ENCODE results near the gene ZBTB44. TPM values are rescaled to one million over a fixed set of nuclear protein-coding genes. Genes with fewer than 3 reads are reported as not detected.

ZBTB44 gene
- total RNA-seq, 2 donors from 2014 or later: 27.7 to 48.5 TPM

DNA sequence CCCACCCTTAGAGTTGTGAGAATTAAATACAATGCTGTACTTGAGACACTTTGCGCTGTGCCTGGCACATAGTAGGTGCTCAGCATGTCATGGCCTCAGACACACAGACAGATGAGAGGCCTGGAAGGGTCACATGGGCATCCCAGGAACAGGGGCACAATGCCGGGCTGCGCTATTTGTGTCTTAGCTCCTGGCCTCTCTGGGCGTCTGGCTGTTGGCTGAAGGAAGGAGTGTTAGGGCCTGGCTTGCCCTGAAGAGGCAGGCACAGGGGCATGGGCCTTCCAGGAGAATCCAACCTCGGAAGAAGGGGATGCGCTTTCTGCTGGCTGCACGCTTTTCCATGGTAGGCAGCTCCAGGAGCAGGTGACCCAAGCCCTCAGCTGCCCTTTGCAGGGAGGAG, 113.7 kb downstream of the ZBTB44 start:
- no peaks in the 10 kb centered on the region for H3K4me1 ChIP-seq

DNA sequence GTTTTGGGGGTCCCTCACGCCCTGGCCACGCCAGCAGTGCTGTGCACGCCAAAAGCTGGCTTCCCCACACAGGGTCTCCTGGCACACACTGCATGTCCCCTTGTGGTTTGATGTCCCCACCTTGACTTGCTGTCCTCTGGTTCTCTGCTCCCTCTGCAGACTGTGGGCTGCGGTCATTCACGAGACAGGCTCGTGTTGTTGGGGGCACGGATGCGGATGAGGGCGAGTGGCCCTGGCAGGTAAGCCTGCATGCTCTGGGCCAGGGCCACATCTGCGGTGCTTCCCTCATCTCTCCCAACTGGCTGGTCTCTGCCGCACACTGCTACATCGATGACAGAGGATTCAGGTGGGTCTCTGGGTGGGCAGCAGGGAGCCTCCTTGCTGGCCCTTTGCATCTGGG, 114.9 kb downstream of the ZBTB44 start:
- DNase-seq (ENCODE audit: low spot score): no peak
- no peak overlapping the region for H3K4me3 ChIP-seq
- no peaks in the 10 kb centered on the region for H3K36me3 ChIP-seq
- no peaks in the 10 kb centered on the region for H3K27me3 ChIP-seq
- TF ChIP-seq, protein P1, sequence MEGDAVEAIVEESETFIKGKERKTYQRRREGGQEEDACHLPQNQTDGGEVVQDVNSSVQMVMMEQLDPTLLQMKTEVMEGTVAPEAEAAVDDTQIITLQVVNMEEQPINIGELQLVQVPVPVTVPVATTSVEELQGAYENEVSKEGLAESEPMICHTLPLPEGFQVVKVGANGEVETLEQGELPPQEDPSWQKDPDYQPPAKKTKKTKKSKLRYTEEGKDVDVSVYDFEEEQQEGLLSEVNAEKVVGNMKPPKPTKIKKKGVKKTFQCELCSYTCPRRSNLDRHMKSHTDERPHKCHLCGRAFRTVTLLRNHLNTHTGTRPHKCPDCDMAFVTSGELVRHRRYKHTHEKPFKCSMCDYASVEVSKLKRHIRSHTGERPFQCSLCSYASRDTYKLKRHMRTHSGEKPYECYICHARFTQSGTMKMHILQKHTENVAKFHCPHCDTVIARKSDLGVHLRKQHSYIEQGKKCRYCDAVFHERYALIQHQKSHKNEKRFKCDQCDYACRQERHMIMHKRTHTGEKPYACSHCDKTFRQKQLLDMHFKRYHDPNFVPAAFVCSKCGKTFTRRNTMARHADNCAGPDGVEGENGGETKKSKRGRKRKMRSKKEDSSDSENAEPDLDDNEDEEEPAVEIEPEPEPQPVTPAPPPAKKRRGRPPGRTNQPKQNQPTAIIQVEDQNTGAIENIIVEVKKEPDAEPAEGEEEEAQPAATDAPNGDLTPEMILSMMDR (IDR thresholded peaks at IDR 0.05): no peak
- no peak overlapping the region for H3K27ac ChIP-seq
- H3K9me3 ChIP-seq: no peaks in the 10 kb centered on the region
- H3K4me1 ChIP-seq: no peaks in the 10 kb centered on the region

More for the DNA sequence above, 113.7 kb downstream of the ZBTB44 start:
- no peak for DNase-seq (ENCODE audit: low spot score)
- Histone ChIP-seq H3K27me3 (no peaks in the 10 kb centered on the region), H3K9me3 (no peaks in the 10 kb centered on the region), H3K4me3 (no peak overlapping the region), H3K27ac (no peak overlapping the region), H3K36me3 (no peaks in the 10 kb centered on the region)
- TF ChIP-seq, protein P1 (IDR thresholded peaks at IDR 0.05): no peak

DNA sequence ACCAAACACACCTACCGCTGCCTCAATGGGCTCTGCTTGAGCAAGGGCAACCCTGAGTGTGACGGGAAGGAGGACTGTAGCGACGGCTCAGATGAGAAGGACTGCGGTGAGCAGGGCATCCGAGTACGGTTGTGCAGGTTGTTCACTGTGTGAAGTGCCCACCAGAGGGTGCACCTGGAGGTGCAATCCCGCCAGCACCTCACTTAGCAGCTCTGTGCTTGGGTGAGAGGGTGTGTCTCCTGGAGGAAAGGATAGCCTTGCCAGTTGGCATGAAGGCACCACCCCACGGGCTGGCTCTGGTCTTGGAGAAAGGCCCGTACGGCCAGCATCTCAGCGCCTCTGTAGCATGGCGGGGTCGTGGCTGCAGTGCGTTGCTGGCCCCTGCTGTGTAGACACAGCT, 115.8 kb downstream of the ZBTB44 start:
- H3K9me3 ChIP-seq: no peaks in the 10 kb centered on the region
- no peaks in the 10 kb centered on the region for H3K27me3 ChIP-seq
- H3K27ac ChIP-seq: no peak overlapping the region
- no peaks in the 10 kb centered on the region for H3K36me3 ChIP-seq
- H3K4me3 ChIP-seq: no peak overlapping the region
- TF ChIP-seq, protein P1 (IDR thresholded peaks at IDR 0.05): no peak
- H3K4me1 ChIP-seq: no peaks in the 10 kb centered on the region
- DNase-seq (ENCODE audit: low spot score): no peak

- Histone ChIP-seq H3K36me3 (no peaks in the 10 kb centered on the region), H3K27me3 (no peaks in the 10 kb centered on the region), H3K27ac (no peak overlapping the region), H3K9me3 (no peaks in the 10 kb centered on the region), H3K4me1 (no peaks in the 10 kb centered on the region), H3K4me3 (no peak overlapping the region)
- no peak for DNase-seq (ENCODE audit: low spot score)
- TF ChIP-seq, protein P1 (IDR thresholded peaks at IDR 0.05): no peak
Observed at GRCh38 chr11:130198292-130198691, 116.4 kb downstream of the ZBTB44 start.

- TF ChIP-seq, protein P1 (IDR thresholded peaks at IDR 0.05): no peak
- Histone ChIP-seq H3K36me3 (no peaks in the 10 kb centered on the region), H3K9me3 (no peaks in the 10 kb centered on the region), H3K4me3 (no peak overlapping the region), H3K27ac (no peak overlapping the region), H3K4me1 (no peaks in the 10 kb centered on the region), H3K27me3 (no peaks in the 10 kb centered on the region)
- DNase-seq (ENCODE audit: low spot score): no peak
Observed at GRCh38 chr11:130197386-130198035, 117.2 kb downstream of the ZBTB44 start.

Measured in right atrium auricular region (tissue), 2 donors.